Measurements from ENCODE around the gene TMC6. TPM values are rescaled to one million over a fixed set of nuclear protein-coding genes. Genes with fewer than 3 reads are reported as not detected.

TMC6 gene
- total and polyA plus RNA-seq, 12 donors, result 2.5 to 79.0 (median 19.1) TPM

DNA sequence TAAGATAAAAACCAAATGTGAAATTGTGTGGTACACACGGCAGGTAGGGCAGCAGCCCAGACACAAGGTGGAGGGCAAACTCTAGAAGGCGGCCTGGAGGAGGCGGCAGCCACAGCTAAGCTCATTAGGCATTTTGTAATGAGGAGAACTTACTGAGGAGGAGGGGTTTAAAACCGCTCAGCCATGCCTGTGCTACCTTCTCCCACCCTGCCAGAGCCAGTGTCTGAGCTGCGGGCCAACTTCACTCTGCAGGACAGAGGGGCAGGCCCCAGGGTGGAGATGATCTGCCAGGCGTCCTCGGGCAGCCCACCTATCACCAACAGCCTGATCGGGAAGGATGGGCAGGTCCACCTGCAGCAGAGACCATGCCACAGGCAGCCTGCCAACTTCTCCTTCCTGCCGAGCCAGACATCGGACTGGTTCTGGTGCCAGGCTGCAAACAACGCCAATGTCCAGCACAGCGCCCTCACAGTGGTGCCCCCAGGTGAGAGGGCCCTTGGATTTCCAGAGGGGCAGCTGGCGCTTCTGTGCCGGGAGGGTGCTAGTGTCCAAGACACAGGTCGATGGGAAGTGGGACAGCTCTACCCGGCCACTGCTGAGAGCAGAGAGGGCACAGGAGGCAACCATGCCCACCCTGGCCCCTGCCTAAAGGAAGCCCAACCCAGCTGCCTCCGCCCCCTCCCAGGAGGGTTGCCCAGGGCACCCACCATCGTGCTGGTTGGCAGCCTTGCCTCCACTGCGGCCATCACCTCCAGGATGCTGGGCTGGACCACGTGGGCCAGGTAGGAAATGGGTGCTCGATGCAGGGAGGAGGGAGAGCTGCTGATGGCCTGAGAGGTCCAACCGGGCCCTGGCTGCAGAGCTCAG is 35.6 kb upstream of the TMC6 start:
- H3K9me3 ChIP-seq (replicated peaks in 1 of 3), result no peaks in the 10 kb centered on the region
- DNase-seq, result no peak
- TF ChIP-seq, protein P1, sequence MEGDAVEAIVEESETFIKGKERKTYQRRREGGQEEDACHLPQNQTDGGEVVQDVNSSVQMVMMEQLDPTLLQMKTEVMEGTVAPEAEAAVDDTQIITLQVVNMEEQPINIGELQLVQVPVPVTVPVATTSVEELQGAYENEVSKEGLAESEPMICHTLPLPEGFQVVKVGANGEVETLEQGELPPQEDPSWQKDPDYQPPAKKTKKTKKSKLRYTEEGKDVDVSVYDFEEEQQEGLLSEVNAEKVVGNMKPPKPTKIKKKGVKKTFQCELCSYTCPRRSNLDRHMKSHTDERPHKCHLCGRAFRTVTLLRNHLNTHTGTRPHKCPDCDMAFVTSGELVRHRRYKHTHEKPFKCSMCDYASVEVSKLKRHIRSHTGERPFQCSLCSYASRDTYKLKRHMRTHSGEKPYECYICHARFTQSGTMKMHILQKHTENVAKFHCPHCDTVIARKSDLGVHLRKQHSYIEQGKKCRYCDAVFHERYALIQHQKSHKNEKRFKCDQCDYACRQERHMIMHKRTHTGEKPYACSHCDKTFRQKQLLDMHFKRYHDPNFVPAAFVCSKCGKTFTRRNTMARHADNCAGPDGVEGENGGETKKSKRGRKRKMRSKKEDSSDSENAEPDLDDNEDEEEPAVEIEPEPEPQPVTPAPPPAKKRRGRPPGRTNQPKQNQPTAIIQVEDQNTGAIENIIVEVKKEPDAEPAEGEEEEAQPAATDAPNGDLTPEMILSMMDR (IDR thresholded peaks at IDR 0.05), result no peak
- TF ChIP-seq POLR2A (IDR thresholded peaks at IDR 0.05), result no peak
- peaks cover 4 to 5% of the 10 kb centered on the region in 2 donors for H3K4me1 ChIP-seq (replicated peaks in 1 of 2)
- 76 to 98% (median 85%) methylated on average over 4 to 22 of the region's 22 CpGs for WGBS, 4 donors
- H3K27ac ChIP-seq, result no peak overlapping the region
- intact Hi-C loops (cut with DNase I), result no loop called here
- no peak overlapping the region for H3K4me3 ChIP-seq
- H3K27me3 ChIP-seq, result no peaks in the 10 kb centered on the region
- no peaks in the 10 kb centered on the region for H3K36me3 ChIP-seq (replicated peaks in 1 of 2)

DNA sequence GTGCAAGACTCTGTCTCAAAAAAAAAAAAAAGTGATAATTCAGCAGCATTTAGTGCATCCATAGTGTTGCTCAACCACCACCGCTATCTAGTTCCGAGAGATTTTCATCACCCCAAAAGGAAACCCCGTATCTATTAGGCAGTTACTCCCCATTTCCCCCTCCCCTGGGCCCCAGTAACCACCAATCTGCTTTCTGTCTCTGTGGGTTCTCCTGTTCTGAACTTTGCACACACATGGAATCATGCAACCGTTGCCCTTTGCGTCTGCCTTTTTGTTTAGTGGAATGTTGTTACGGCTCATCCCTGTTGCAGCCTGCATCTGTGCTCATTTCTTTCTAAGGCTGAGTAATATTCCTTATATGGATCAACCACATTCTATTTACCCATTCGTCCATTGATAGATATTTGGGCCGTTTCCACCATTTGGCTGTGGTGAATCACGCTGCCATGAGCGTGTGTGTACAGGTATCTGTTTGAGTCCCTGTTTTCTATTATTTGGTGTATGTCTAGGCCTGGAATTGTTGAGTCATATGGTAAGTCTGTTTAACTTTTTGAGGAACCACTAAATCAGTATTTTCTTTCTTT is 31.1 kb upstream of the TMC6 start:
- no peaks in the 10 kb centered on the region for H3K36me3 ChIP-seq (replicated peaks in 1 of 2)
- 75 to 84% (median 79%) methylated on average over 10 of the region's 10 CpGs for WGBS, 4 donors
- no peak for DNase-seq
- intact Hi-C loops (cut with DNase I), result no loop called here
- H3K27ac ChIP-seq, result no peak overlapping the region
- H3K9me3 ChIP-seq (replicated peaks in 1 of 3), result no peaks in the 10 kb centered on the region
- TF ChIP-seq, protein P1 (IDR thresholded peaks at IDR 0.05), result no peak
- TF ChIP-seq POLR2A (IDR thresholded peaks at IDR 0.05), result no peak
- H3K4me1 ChIP-seq (replicated peaks in 1 of 2), result no peaks in the 10 kb centered on the region
- H3K27me3 ChIP-seq, result no peaks in the 10 kb centered on the region
- H3K4me3 ChIP-seq, result no peak overlapping the region

DNA sequence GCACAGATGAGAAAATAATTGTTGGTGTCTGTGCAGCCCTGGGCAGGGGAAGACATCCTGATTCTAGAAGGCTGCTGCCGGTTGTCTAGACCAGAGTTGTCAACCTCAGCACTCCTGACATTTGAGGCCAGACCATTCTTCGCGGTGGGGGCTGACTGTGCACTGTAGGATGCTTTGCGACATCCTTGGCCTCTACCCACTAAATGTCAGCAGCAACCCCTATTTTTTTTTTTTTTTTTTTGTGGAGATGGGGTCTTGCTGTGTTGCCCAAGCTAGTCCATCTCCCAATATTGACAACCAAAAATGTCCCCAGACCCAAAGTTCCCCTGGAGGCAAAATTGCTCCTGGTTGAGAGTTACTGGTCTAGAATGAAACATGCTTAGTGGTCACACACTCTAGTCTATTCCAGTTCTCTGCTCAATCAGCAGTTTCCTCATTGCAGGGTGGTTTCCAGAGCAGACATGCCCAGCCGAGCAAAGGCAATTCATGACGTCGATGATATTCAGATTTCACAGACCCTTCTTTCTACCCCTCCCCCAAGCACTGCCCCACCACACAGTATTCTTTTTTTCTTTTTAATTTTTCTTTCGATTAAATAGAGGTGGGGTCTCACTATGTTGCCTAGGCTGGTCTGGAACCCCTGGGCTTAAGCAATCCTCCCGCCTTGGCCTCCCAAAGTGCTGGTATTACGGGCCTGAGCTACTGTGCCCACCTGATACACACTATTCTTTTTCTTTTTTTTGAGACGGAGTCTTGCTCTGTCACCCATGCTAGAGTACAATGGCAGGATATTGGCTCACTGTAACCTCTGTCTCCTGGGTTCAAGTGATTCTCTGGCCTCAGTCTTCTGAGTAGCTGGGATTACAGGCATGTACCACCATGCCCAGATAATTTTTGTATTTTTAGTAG is 26.6 kb upstream of the TMC6 start:
- no peaks in the 10 kb centered on the region for H3K36me3 ChIP-seq (replicated peaks in 1 of 2)
- DNase-seq, result no peak
- no peak overlapping the region for H3K27ac ChIP-seq
- WGBS, 4 donors, result 77 to 85% (median 79%) methylated on average over 11 of the region's 11 CpGs
- no peaks in the 10 kb centered on the region for H3K9me3 ChIP-seq (replicated peaks in 1 of 3)
- intact Hi-C loops (cut with DNase I), result no loop called here
- no peaks in the 10 kb centered on the region for H3K4me1 ChIP-seq (replicated peaks in 1 of 2)
- no peaks in the 10 kb centered on the region for H3K27me3 ChIP-seq
- H3K4me3 ChIP-seq, result no peak overlapping the region
- TF ChIP-seq POLR2A (IDR thresholded peaks at IDR 0.05), result no peak
- TF ChIP-seq, protein P1 (IDR thresholded peaks at IDR 0.05), result no peak

DNA sequence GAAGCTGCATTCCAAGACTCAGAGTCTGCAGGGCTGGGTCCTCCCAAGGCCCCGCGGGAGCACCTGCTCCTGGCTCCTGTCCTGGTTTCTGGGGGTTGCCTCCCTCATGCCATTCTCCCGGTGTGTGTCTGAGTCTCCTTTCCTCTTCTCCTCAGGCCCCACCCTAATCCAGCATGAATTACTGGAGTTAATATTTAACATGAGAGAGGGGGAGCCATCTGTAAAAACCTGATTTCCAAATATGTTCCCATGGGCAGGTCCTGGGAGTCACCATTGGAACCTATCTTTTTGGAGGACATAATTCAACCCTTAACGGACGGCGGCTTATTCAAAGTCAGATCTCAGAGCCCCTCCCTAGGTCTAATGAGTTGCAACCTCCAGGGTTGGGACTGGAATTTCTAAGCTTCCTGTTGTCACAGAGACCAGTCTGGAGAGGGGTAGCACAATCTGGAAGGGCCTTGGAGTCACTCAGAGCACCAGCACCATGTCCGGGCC is 23.0 kb upstream of the TMC6 start:
- intact Hi-C loops (cut with DNase I), result no loop called here
- H3K9me3 ChIP-seq (replicated peaks in 1 of 3), result no peaks in the 10 kb centered on the region
- peak overlapping the region in 1 of 5 donors; percentile 27 for H3K27ac ChIP-seq
- no peak for TF ChIP-seq POLR2A (IDR thresholded peaks at IDR 0.05)
- TF ChIP-seq, protein P1 (IDR thresholded peaks at IDR 0.05), result no peak
- 60 to 76% (median 68%) methylated on average over 5 to 7 of the region's 7 CpGs for WGBS, 4 donors
- no peaks in the 10 kb centered on the region for H3K36me3 ChIP-seq (replicated peaks in 1 of 2)
- no peaks in the 10 kb centered on the region for H3K4me1 ChIP-seq (replicated peaks in 1 of 2)
- H3K4me3 ChIP-seq, result no peak overlapping the region
- H3K27me3 ChIP-seq, result no peaks in the 10 kb centered on the region
- DNase-seq, result no peak

All from adrenal gland (tissue), 12 donors.